Myocyte (in vitro differentiated cells): ENCODE measurements around the gene SLC22A8. TPM values are rescaled to one million over a fixed set of nuclear protein-coding genes. Genes with fewer than 3 reads are reported as not detected.
"Not testable (repeated sequence)": the region's sequence is repeated elsewhere in the genome, so short reads cannot be mapped to it uniquely, and the experiment has no call there.

ENCODE experiments used
- DNase-seq: peaks from one replicate; pipeline ENCODE4 v3.0.0-alpha.2; 2012; ENCODE audit warnings: low read depth
- polyA plus RNA-seq: library from polyadenylated mRNA; unstranded; fragments of >200 nt; gene quantifications from one replicate; pipeline ENCODE4 v1.2.1, GENCODE V29; 2012; ENCODE audit warnings: missing spikeins
- total RNA-seq: library from RNA; depleted of rRNA; stranded (reverse); fragments of >200 nt; gene quantifications from 2 replicates; pipeline ENCODE4 v1.2.3, GENCODE V29; 2014

Gene SLC22A8, protein sequence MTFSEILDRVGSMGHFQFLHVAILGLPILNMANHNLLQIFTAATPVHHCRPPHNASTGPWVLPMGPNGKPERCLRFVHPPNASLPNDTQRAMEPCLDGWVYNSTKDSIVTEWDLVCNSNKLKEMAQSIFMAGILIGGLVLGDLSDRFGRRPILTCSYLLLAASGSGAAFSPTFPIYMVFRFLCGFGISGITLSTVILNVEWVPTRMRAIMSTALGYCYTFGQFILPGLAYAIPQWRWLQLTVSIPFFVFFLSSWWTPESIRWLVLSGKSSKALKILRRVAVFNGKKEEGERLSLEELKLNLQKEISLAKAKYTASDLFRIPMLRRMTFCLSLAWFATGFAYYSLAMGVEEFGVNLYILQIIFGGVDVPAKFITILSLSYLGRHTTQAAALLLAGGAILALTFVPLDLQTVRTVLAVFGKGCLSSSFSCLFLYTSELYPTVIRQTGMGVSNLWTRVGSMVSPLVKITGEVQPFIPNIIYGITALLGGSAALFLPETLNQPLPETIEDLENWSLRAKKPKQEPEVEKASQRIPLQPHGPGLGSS
- total RNA-seq = not detected in 2 replicates
- not detected for polyA plus RNA-seq

DNA sequence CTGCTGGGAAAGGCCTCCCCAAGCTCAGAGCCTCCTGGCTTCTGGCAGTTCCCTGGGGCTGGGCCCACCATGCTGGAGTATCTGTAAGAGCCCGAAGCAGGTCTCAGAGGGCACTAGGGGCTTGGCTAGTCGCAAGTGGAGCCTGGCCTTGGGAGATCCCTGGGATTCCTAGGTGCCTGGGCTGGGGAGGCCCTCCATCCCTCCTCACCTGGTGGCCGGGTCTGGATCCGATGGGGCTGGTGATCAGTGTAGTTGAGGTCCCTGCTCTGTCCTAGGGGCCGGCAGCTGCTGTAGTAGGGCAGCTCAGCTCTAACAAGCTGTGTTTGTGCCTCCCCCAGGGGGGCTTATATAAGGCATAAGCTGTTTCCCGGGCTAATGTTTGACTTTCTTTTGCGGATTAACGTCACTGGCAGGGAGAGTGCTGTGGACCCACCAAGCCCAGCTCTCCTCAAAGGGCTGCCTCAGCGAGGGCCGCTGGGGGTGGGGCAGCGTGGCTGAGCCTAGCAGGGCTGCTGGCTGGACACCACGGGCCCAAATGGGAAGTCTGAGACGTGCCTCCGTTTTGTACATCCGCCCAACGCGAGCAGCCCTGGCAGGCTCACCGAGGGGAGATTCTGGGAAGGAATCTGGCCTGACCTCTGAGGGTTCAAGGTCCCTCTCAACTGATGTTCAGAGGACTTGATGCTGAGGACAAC lies at the start of gene SLC22A8:
Gene SLC22A8, minus strand, starts transcription at position 321 of the 695 bp plus-strand sequence. CDS start 883 bp downstream, outside the sequence.
- DNase-seq = no peak

DNA sequence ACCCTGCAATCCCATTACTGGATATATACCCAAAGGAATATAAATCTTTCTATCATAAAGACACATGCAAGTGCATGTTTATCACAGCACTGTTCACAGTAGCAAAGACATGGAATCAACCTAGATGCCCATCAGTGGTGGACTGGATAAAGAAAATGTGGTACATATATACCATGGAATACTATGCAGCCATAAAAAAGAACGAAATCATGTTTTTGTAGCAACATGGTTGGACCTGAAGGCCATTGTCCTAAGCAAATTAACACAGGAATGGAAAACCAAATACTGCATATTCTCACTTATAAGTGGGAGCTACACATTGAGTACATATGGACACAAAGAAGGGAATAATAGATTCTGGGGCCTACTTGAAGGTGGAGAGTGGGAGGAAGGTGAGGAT lies 30.6 kb upstream of the SLC22A8 start:
- DNase-seq = not testable (repeated sequence)

DNA sequence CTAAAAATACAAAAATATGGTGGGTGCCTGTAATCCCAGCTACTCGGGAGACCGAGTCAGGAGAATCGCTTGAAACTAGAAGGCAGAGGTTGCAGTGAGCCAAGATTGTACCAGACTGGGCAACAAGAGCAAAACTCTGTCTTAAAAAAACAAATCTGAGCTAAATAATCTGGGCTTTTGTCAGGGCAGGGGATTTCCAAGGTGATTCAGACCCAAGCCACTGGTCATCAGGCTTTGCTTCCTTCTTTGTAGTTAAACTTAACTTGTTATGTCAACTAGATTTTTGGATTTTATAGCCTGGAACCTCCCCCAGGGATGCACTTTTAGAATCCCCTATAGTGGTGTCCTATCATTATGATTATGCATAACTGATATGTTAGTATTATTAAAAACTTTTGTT lies 27.0 kb upstream of the SLC22A8 start:
- no peak for DNase-seq

DNA sequence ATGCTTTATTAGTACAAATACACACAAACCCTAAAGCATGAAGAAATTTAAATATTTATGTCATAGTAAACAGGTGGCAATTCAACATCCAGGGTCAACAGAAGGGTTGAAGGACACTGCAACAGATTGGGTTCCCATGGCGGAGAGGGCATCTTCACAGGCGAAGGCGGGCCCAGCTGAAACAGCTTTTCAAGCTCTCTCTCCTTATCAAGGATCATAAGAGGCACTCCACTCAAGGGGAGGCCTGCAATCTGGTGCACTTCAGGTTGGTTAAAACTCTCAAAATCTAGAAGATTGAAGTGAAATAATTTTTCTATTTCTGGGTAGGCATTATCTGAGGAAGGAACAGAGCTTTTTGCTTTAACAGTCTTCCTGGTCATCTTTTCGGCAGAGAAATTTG lies 16.8 kb upstream of the SLC22A8 start:
- no peak for DNase-seq

DNA sequence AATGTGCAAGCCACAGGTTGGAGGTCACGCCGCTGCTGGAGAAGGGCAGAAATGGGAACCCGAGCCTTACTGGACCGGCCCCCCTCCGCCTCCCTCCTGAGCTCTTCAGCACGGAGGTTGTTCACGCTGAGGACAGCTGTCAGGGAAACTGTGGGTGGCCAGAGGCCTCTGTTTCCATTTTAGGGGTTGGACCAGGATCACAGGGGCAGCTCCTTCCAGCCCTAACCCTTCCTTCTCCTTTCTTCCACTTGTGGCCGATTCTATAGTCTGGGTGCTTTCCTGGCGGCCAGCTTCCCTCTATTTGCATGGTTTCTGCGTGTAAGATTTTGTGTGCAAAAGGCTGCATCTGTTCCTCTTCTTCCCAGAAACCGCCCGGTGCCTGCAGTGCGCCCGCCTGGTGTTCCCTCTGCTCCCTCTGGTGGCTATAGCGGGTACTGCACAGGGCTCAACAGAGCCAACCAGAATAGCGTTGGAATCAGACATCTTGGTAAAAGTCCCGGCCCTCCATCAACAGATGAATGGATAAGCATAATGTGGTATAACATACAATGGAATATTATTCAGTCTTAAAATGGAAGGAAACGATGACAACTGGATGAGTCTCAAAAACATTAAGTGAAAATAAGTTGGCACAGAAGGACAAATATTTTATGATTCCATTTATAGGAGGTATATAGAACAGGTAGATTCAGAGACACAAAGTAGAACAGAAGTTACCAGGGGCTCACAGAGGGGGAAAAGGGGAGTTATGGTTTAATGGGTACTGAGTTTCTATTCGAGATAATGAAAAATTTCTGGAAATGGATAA lies 8.4 kb upstream of the SLC22A8 start:
- peak; percentile 85 for DNase-seq

DNA sequence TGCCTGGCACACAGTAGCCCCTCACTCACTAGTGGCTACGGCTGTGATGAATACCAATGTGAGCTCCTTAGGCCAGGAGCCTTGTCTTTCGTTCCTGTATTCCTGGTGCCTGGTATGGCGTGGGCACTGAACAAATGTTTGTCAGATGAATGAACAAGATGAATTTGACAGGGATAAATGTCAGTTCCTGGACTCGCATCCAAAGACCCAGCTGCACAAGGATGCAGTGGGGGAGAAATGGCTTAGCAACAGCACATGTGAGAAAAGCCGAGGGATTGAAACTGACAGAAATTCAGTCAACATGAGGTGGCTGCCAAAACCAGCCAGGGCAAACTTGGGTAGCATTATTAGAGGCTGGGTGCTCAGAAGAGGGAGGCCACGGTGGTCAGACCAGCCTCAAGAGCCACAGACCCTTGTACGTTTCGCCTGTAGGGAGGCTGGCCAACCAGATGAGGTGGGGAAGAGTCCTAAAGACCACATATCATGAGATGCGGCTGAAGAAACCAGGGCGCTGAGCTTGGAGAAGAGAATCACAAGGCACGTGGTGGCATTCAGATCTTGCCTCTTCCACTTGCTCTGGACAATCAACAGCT lies 7.7 kb upstream of the SLC22A8 start:
- no peak for DNase-seq

DNA sequence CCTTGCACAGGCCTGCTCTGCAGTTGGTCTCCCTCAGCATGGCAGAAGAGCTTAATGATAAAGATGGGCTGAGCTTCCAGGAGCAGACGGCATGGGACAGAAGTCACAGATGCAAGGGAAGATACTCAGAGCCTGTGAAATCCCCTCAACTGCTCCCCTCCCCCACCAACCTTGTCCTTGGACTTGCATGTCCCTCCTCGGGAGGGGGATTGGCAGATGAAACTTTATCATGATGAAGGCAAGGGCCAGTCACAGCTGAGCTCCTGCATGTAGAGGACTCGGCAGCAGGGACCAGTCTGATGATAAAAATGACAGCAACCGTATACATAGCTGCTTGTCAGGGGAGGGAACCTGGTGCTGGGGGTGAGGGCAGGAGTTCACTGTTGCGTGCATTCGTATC lies 6.8 kb upstream of the SLC22A8 start:
- DNase-seq = no peak

DNA sequence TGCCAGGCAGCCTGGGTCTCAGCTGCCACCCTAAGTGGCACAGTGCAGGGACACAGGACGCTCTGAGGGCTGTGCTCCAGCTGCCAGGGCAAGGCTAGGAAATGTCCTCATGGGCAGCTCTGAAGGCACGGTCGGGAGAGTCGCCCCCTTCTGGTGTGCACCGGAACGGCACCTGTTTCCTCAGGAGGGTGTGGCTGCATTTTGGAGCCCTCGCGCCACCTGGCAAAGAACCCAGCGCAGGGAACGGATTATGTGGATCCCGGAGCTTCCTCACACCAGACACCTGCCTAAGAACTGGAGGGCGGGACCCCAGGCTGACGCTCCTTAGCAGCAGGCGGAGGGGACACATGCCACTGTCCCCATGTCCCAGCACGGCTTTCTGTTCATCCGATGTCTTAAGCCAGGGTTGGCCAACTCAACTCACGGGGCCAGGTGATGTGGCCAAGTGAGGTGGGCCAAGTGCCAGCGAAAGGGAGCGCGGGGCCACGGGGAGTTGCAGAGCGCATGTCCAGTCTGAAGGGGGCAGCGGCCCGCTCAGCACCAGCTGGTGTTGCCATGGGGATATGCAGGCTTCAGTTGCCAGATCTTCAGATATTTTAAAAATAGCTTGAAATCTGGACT lies 5.1 kb upstream of the SLC22A8 start:
- no peak for DNase-seq

DNA sequence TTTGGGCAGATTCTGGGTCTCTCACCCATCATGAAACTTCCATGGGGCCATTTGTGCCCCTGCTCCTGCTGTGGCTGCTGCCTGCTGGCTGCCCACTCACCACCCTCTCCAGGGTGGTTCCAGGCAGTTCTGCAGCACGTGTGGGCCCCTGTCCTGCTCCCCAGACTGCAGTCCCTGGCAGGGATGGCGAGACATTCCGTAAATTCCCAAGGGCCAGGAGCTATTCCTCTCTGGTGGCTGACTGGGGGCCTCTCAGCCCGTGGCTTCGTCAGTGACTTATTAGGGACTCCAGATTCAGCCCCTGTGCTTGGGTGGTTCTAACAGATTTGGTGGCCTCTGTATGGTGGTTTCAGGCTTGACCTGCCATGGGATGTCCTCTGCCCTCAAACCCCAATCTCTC lies 3.9 kb upstream of the SLC22A8 start:
- DNase-seq = no peak

DNA sequence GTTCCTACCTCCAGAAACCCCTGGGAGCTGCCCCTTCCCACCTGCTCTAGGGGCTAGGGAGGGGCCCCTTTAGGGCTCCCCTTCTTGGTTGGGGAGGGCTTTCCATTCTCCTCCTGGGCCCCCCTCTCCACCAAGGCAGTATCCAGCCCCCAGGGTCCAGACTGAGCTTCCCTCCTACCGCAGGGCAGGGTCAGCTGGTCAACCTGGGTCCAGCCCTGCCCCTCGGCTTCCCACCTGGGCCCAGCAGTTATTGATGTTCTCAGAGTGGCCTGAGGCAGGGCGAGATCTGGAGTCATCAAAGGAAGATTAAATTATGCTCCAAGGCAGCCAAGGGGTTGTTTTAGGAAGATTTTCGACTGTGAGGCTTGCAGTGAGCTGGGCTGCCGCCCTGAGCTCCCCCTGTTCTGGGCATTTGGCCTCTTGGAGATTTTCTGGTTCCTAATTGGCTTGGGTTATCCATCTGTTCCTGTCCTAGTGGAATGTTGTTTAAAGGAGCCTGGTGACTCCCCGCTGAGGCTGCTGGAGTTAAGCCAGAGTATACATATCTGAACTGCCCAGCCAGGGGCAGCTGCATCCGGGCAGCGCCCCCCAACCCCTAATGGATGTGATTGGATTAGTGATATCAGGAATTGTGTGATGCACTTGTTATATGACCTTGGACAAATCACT lies 1.8 kb upstream of the SLC22A8 start:
- DNase-seq = no peak

DNA sequence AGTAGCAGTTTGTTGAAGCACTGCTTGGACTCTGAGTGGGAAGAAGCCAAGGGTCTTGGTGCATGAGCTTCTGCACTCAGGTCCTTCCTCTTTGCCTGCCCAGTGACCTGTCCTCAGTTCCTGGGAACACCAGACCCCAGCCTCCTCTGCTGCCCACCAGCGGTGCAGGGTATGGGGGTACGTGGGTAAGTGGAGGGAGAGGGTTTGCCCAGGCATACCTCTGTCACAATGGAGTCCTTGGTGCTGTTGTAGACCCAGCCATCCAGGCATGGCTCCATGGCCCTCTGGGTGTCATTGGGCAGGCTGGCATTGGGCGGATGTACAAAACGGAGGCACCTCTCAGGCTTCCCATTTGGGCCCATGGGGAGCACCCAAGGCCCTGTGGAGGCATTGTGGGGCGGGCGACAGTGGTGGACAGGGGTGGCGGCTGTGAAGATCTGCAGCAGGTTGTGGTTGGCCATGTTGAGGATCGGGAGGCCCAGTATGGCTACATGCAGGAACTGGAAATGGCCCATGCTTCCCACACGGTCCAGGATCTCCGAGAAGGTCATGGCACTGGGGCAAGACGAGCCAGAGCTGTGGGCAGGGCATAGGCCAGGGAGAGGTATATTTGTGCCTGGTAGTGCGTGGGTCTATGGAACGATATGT lies 1.1 kb downstream of the SLC22A8 start:
- no peak for DNase-seq

DNA sequence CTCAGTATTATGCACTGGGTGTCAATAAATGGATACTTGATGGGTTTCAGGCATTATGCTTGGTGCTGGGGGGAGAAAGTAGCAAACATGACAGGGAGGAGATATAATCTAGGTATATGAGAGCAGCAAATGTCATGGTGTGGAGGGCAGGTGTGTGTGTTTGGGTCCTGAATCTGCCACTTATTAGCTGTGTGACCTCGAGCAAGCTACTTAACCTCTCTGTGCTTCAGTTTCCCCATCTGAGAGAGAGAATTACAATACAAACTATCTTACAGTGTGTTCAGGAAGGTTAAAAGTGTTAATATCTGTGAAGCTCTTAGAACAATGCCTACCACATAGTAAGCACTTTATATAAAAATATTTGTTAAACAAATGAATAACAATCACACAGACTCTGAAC lies 2.8 kb downstream of the SLC22A8 start:
- DNase-seq = no peak

DNA sequence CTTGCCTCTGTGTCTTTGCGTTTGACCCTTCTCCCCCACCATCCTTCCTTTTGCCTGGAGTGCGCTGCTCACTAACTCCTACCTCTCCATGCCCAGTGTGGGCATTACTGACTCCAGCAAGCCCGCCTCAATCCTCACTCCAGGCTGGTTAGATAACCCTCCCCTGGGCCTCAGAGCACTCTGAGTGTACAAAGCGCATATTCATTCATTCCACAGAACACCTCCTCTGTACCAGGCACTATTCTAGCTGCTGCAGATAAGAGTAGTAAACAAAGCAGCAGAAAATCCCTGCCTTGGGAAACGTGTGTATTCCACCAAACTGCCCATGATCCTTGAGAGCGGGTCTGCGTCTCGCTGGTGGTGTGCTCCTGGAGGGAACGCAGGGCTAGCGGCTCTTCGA lies 3.2 kb downstream of the SLC22A8 start:
- no peak for DNase-seq

DNA sequence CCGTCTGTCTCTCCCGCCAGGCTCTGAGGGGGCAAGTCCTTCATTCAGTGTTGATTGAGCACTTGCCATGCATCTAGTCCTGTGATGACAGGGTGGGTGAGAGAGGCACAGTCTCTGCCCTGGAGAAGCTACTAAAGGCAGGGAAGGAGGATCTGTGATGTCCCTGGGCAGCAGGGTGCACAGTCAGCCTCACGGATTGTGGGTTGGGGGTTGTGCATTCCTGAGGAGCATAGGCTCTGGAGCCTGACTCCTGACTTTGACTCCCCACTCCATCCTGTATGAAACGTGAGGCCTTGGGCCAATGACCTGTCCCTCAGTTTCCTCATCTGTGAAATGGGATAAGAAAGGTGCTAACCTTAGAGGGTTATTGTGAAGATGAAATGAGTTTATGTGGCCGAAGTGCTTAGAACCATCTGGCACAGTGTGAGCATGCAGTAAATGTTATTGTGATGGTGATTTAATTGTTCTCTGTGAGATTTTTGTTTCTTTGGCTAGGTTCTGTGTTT lies 4.7 kb downstream of the SLC22A8 start:
- no peak for DNase-seq

DNA sequence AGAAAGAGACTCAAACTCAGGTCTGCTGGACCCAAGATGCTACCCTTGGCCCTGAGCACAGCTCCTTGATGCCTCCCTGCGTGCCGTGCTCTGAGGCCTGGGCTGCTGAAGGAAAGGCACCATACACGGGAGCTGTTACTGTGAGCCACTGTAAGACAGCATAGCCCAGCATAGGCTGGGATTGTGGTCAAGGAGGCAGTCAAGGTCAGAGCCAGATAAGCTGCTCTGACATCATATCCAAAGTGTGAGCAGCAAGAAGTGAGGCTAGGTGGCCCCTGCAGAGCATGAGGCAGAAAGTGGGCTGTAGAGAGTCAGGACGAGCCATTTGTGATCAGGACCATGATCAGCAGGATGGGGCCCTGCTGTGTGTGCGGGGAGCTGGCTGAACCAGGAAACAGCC lies 7.7 kb downstream of the SLC22A8 start:
- no peak for DNase-seq

DNA sequence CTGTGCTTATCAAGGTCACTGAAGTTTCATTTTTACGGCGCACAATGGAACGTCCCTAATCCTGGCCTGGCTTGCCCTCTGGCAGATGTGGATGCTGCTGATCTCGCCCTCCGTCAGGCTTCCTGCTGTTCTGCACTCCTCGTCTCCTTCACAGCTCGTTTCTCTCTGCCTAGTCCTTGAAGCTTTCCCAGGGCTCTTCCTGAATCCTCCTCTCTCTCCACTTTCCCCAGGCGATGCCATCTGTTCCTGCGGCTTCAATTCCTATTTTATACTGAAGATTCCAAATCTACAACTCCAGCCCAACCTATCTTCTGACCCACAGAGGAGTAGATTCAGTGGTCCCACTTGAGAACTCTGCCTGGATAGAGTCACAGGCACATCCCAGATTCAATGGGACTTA lies 14.2 kb downstream of the SLC22A8 start:
- no peak for DNase-seq

DNA sequence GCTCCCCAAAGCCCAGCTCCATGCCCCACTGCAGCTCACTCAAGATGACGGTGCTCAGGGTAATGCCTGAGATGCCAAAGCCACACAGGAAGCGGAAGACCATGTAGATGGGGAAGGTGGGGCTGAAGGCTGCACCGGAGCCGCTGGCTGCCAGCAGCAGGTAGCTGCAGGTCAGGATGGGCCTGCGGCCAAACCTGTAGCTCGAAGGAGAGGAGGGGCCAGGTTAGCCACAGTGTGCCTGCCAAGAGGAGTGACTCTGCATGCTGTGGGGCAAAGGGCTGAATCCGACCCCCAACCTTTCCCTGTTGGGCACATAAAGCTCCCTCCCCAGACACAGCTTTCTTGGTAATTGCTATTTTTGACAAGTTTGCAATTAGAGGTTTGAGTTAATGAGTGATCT lies 16.0 kb downstream of the SLC22A8 start:
- no peak for DNase-seq

DNA sequence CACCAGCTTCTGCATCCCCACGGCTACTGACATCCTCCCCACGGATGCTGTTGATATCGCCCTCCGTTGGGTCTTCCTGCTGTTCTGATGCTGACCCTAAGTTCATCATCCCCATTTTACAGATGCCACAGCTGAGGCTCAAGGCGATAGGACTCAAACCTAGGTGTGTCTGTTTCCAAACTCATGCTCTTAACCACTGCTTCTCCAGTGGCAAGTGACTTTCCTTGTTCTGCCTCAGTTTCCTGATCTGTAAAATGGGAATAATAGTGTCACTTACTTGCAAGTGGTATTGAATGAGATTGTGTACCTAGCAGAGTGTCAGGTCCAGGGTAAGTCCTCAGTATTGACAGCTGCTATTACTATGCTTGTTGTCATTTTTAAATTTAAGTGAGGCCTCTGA lies 16.5 kb downstream of the SLC22A8 start:
- DNase-seq = no peak

DNA sequence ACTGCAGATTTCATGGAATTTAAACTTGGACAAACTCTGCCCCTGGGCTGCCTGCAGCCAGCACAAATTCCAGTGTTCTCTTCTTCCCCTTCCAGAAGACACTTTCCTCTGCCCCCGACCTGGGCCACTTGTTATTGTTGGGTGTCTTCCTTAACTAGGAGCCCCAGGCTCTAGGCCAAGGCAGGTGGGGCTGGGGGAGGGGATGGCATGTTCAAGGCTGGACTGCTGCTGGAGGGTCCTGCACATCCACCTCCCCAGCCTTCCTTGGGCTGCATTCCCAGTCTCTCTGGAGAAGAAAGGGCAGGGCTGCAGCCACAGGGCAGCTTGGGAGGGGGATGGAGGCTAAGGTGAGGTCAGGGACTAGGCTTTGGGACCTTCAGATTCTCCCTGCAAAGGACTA lies 19.4 kb downstream of the SLC22A8 start:
- DNase-seq = no peak

DNA sequence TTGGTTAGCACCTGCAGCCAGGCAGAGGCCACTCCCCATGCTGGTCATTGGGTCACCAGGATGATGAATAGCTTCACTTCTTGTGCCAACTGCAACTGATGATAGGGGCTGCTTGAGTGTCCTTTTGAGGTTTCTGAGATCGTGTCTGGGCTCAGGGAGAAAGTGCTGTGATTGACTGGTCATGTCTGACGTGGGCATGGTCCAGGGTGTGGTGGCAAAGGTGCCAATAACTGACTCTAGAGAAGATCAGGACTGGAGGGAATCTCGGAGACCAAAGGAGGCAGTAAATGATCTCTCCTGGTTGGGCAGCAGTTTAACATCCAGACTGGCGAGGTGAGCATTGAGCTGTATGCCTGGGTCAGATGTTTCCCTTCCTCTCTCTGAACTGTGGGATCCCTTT lies 20.9 kb downstream of the SLC22A8 start:
- DNase-seq = no peak
